ENCODE data around the gene SCAF4. TPM values are rescaled to one million over a fixed set of nuclear protein-coding genes. Genes with fewer than 3 reads are reported as not detected.

SCAF4 gene
- total RNA-seq, 1 experiment from 2014 or later: 52.8 TPM

- peaks cover 13% of the 10 kb centered on the region; the same call in 1 of the 2 replicates for H3K36me3 ChIP-seq (ENCODE audit: insufficient read depth, low read length)
- H3K9me3 ChIP-seq (ENCODE audit: low read length): no peaks in the 10 kb centered on the region
- peaks cover 28% of the 10 kb centered on the region for H4K20me1 ChIP-seq (ENCODE audit: insufficient read depth, low read depth, low read length)
- DNase-seq: peak; percentile 79
- H3K79me2 ChIP-seq (ENCODE audit: low read length): peaks cover 40% of the 10 kb centered on the region
- H3K4me3 ChIP-seq (ENCODE audit: low read length): peak overlapping the region; percentile 75
- peak overlapping the region; percentile 99 for H3K4me2 ChIP-seq (ENCODE audit: low read depth, low read length, poor library complexity, severe bottlenecking)
- peaks cover 48% of the 10 kb centered on the region for H3K4me1 ChIP-seq (ENCODE audit: low read length)
- no peaks in the 10 kb centered on the region for H3K27me3 ChIP-seq (ENCODE audit: low read length)
- peak overlapping the region; percentile 88 for H3K9ac ChIP-seq (ENCODE audit: low read length)
- peak overlapping the region; percentile 75 for H2AFZ ChIP-seq (ENCODE audit: low read length)
- H3K9me2 ChIP-seq (replicated peaks; ENCODE audit: insufficient read depth, low read length): no peaks in the 10 kb centered on the region
- peak overlapping the region; percentile 91 for H3K27ac ChIP-seq (ENCODE audit: low read length)
Measured at GRCh38 chr21:31732597-31733550, 956 bp upstream of the SCAF4 start.

GRCh38 chr21:31731056-31731856 is 662 bp downstream of the SCAF4 start:
- DNase-seq: peak; percentile 79
- H3K9me3 ChIP-seq (ENCODE audit: low read length): no peaks in the 10 kb centered on the region
- peak overlapping the region; percentile 87 for H3K27ac ChIP-seq (ENCODE audit: low read length)
- H3K27me3 ChIP-seq (ENCODE audit: low read length): no peaks in the 10 kb centered on the region
- H2AFZ ChIP-seq (ENCODE audit: low read length): peak overlapping the region; percentile 27; the same call in 1 of the 2 replicates
- peak overlapping the region; percentile 95 for H3K4me2 ChIP-seq (ENCODE audit: low read depth, low read length, poor library complexity, severe bottlenecking)
- peaks cover 56% of the 10 kb centered on the region for H3K79me2 ChIP-seq (ENCODE audit: low read length)
- H3K4me3 ChIP-seq (ENCODE audit: low read length): peak overlapping the region; percentile 89
- peaks cover 20% of the 10 kb centered on the region; the same call in 1 of the 2 replicates for H3K36me3 ChIP-seq (ENCODE audit: insufficient read depth, low read length)
- no peaks in the 10 kb centered on the region for H3K9me2 ChIP-seq (replicated peaks; ENCODE audit: insufficient read depth, low read length)
- H3K9ac ChIP-seq (ENCODE audit: low read length): peak overlapping the region; percentile 99
- peaks cover 37% of the 10 kb centered on the region for H4K20me1 ChIP-seq (ENCODE audit: insufficient read depth, low read depth, low read length)
- H3K4me1 ChIP-seq (ENCODE audit: low read length): peaks cover 48% of the 10 kb centered on the region

GRCh38 chr21:31730712-31731055 is 1.2 kb downstream of the SCAF4 start:
- peaks cover 46% of the 10 kb centered on the region for H3K4me1 ChIP-seq (ENCODE audit: low read length)
- DNase-seq: peak; percentile 65
- peaks cover 39% of the 10 kb centered on the region for H4K20me1 ChIP-seq (ENCODE audit: insufficient read depth, low read depth, low read length)
- no peaks in the 10 kb centered on the region for H3K27me3 ChIP-seq (ENCODE audit: low read length)
- peak overlapping the region; percentile 89 for H3K4me3 ChIP-seq (ENCODE audit: low read length)
- no peak overlapping the region for H2AFZ ChIP-seq (ENCODE audit: low read length)
- H3K36me3 ChIP-seq (ENCODE audit: insufficient read depth, low read length): peaks cover 20% of the 10 kb centered on the region; the same call in 1 of the 2 replicates
- no peaks in the 10 kb centered on the region for H3K9me3 ChIP-seq (ENCODE audit: low read length)
- peak overlapping the region; percentile 95 for H3K4me2 ChIP-seq (ENCODE audit: low read depth, low read length, poor library complexity, severe bottlenecking)
- H3K27ac ChIP-seq (ENCODE audit: low read length): peak overlapping the region; percentile 87
- H3K9me2 ChIP-seq (replicated peaks; ENCODE audit: insufficient read depth, low read length): no peaks in the 10 kb centered on the region
- peaks cover 59% of the 10 kb centered on the region for H3K79me2 ChIP-seq (ENCODE audit: low read length)
- peak overlapping the region; percentile 99 for H3K9ac ChIP-seq (ENCODE audit: low read length)

- Histone ChIP-seq H3K4me2 (ENCODE audit: low read depth, low read length, poor library complexity, severe bottlenecking) (peak overlapping the region; percentile 95), H3K9ac (ENCODE audit: low read length) (peak overlapping the region; percentile 99), H2AFZ (ENCODE audit: low read length) (no peak overlapping the region), H3K27ac (ENCODE audit: low read length) (peak overlapping the region; percentile 87), H3K27me3 (ENCODE audit: low read length) (no peaks in the 10 kb centered on the region), H3K79me2 (ENCODE audit: low read length) (peaks cover 68% of the 10 kb centered on the region), H3K4me1 (ENCODE audit: low read length) (peaks cover 42% of the 10 kb centered on the region), H4K20me1 (ENCODE audit: insufficient read depth, low read depth, low read length) (peaks cover 47% of the 10 kb centered on the region), H3K9me3 (ENCODE audit: low read length) (no peaks in the 10 kb centered on the region), H3K4me3 (ENCODE audit: low read length) (peak overlapping the region; percentile 89), H3K9me2 (replicated peaks; ENCODE audit: insufficient read depth, low read length) (no peaks in the 10 kb centered on the region), H3K36me3 (ENCODE audit: insufficient read depth, low read length) (peaks cover 24% of the 10 kb centered on the region; the same call in 1 of the 2 replicates)
- no peak for DNase-seq
Measured at GRCh38 chr21:31729622-31730343, 2.1 kb downstream of the SCAF4 start.

GRCh38 chr21:31728952-31729351 is 3.0 kb downstream of the SCAF4 start:
- Histone ChIP-seq H3K4me3 (ENCODE audit: low read length) (peak overlapping the region; percentile 89), H2AFZ (ENCODE audit: low read length) (no peak overlapping the region), H3K36me3 (ENCODE audit: insufficient read depth, low read length) (peaks cover 24% of the 10 kb centered on the region; the same call in 1 of the 2 replicates), H3K4me1 (ENCODE audit: low read length) (peaks cover 46% of the 10 kb centered on the region), H3K27ac (ENCODE audit: low read length) (peak overlapping the region; percentile 87), H3K27me3 (ENCODE audit: low read length) (no peaks in the 10 kb centered on the region), H3K79me2 (ENCODE audit: low read length) (peaks cover 76% of the 10 kb centered on the region), H3K9ac (ENCODE audit: low read length) (peak overlapping the region; percentile 99; the same call in 1 of the 2 replicates), H3K4me2 (ENCODE audit: low read depth, low read length, poor library complexity, severe bottlenecking) (peak overlapping the region; percentile 95), H4K20me1 (ENCODE audit: insufficient read depth, low read depth, low read length) (peaks cover 56% of the 10 kb centered on the region), H3K9me3 (ENCODE audit: low read length) (no peaks in the 10 kb centered on the region), H3K9me2 (replicated peaks; ENCODE audit: insufficient read depth, low read length) (no peaks in the 10 kb centered on the region)
- DNase-seq: no peak

- H3K36me3 ChIP-seq (ENCODE audit: insufficient read depth, low read length): peaks cover 24% of the 10 kb centered on the region; the same call in 1 of the 2 replicates
- no peak overlapping the region for H3K9ac ChIP-seq (ENCODE audit: low read length)
- H3K9me3 ChIP-seq (ENCODE audit: low read length): no peaks in the 10 kb centered on the region
- H4K20me1 ChIP-seq (ENCODE audit: insufficient read depth, low read depth, low read length): peaks cover 63% of the 10 kb centered on the region
- H3K4me2 ChIP-seq (ENCODE audit: low read depth, low read length, poor library complexity, severe bottlenecking): no peak overlapping the region
- H3K27ac ChIP-seq (ENCODE audit: low read length): peak overlapping the region; percentile 87; the same call in 1 of the 2 replicates
- no peaks in the 10 kb centered on the region for H3K9me2 ChIP-seq (replicated peaks; ENCODE audit: insufficient read depth, low read length)
- no peak overlapping the region for H3K4me3 ChIP-seq (ENCODE audit: low read length)
- no peak for DNase-seq
- H2AFZ ChIP-seq (ENCODE audit: low read length): no peak overlapping the region
- H3K27me3 ChIP-seq (ENCODE audit: low read length): no peaks in the 10 kb centered on the region
- peaks cover 39% of the 10 kb centered on the region for H3K4me1 ChIP-seq (ENCODE audit: low read length)
- H3K79me2 ChIP-seq (ENCODE audit: low read length): peaks cover 84% of the 10 kb centered on the region
Measured at GRCh38 chr21:31728191-31728590, 3.7 kb downstream of the SCAF4 start.

- Histone ChIP-seq H3K4me3 (ENCODE audit: low read length) (no peak overlapping the region), H3K27me3 (ENCODE audit: low read length) (no peaks in the 10 kb centered on the region), H3K9ac (ENCODE audit: low read length) (no peak overlapping the region), H2AFZ (ENCODE audit: low read length) (no peak overlapping the region), H3K36me3 (ENCODE audit: insufficient read depth, low read length) (peaks cover 24% of the 10 kb centered on the region; the same call in 1 of the 2 replicates), H3K27ac (ENCODE audit: low read length) (no peak overlapping the region), H3K9me3 (ENCODE audit: low read length) (no peaks in the 10 kb centered on the region), H3K4me1 (ENCODE audit: low read length) (peaks cover 34% of the 10 kb centered on the region), H3K4me2 (ENCODE audit: low read depth, low read length, poor library complexity, severe bottlenecking) (no peak overlapping the region), H3K79me2 (ENCODE audit: low read length) (peaks cover 94% of the 10 kb centered on the region), H4K20me1 (ENCODE audit: insufficient read depth, low read depth, low read length) (peaks cover 70% of the 10 kb centered on the region), H3K9me2 (replicated peaks; ENCODE audit: insufficient read depth, low read length) (no peaks in the 10 kb centered on the region)
- DNase-seq: no peak
Measured at GRCh38 chr21:31727181-31727580, 4.7 kb downstream of the SCAF4 start.

Measured in Karpas-422 (cell line).